Ovary (tissue), 9 donors: ENCODE data around the gene USP20. TPM values are rescaled to one million over a fixed set of nuclear protein-coding genes. Genes with fewer than 3 reads are reported as not detected.

Experiments
- DNase-seq, 5 donors: peaks; one replicate each; pipeline ENCODE4 v3.0.0-alpha.2; 2019 to 2020
- H3K27ac ChIP-seq, 2 donors: fragments of 200-600 bp; one replicate each; pipeline versions ENCODE4 v1.5.1 to v1.8.0; 2019 to 2022
- H3K27me3 ChIP-seq: fragments of 200-600 bp; one replicate; pipeline ENCODE4 v1.8.0; 2022
- H3K36me3 ChIP-seq: fragments of 200-600 bp; sonication (generic); one replicate; pipeline ENCODE4 v1.5.1; 2019
- H3K4me1 ChIP-seq: one replicate; pipeline ENCODE4 v1.8.1; 2013; ENCODE audit warnings: mild to moderate bottlenecking, moderate library complexity; ENCODE audit not compliant: insufficient read depth
- H3K4me3 ChIP-seq: fragments of 200-600 bp; sonication (generic); one replicate; pipeline ENCODE4 v1.5.1; 2017
- H3K9me3 ChIP-seq, 2 donors: fragments of 200-600 bp in 1 of 2; sonication (generic) in 1 of 2; one replicate each; pipeline versions ENCODE4 v1.5.1 to v1.8.1; 2013 to 2019; ENCODE audit warnings: mild to moderate bottlenecking in 1 of 2, moderate library complexity in 1 of 2
- CTCF ChIP-seq, 3 donors: fragments of 450-650 bp in 2 of 3; fragments of 200-600 bp in 1 of 3; IDR thresholded peaks; one replicate each; pipeline versions ENCODE4 v1.5.1 to v1.8.0; 2016 to 2022; ENCODE audit warnings: antibody characterized with exemption in 3 of 3, mild to moderate bottlenecking in 1 of 3
- EP300 ChIP-seq: sonication (generic); formaldehyde crosslinking; IDR thresholded peaks from one replicate; pipeline ENCODE4 v1.6.1; 2017; ENCODE audit warnings: antibody characterized with exemption
- POLR2A ChIP-seq: fragments of 450-650 bp; IDR thresholded peaks from one replicate; pipeline ENCODE4 v1.6.1; 2017; ENCODE audit warnings: antibody characterized with exemption, mild to moderate bottlenecking, moderate library complexity
- WGBS, 3 donors: extraction: QIAGEN DNeasy Blood & Tissue Kit in 1 of 3; methylation state at CpG; one replicate each; pipeline versions ENCODE4 v1.1.5 to v1.1.7; 2013 to 2017; 5-methylcytosine and 5-hydroxymethylcytosine counted together
- intact Hi-C, 4 donors: fragments of 100-400 bp; cut with DNase I; formaldehyde crosslinking; loops; one replicate each; pipeline versions ENCODE4 v1.11.0 to v1.15.1; 2022 to 2023
- polyA plus RNA-seq, 2 donors: library from polyadenylated mRNA; stranded (reverse); fragments of 200-250 nt in 1 of 2; fragments of 350-450 nt in 1 of 2; fragmentation: Illumina TruSeq in 1 of 2; extraction: RNeasy Lipid Tissue Mini Kit (QIAGEN cat#74804) in 1 of 2; gene quantifications; one replicate each; pipeline ENCODE4 v1.2.3, GENCODE V29; 2013 to 2014
- total RNA-seq, 7 donors: library from RNA; depleted of rRNA in 2 of 7; stranded (reverse); fragments of >200 nt in 2 of 7; fragmentation: NEBNext Ultra II Directional in 3 of 7; extraction: Animal tissue kit (Norgen Biotek cat#: 25700) in 3 of 7; gene quantifications; one replicate each; pipeline versions ENCODE4 v1.1.0 to v1.2.4, GENCODE V29; 2016 to 2023
- donor health status: DM: no; HTN: no; CAD: no; lungs with moderate emphysema.
- donor health status: DM: no; HTN: no; CAD: no.
- donor health status: Bipolar disorder and iron deficiency.
- donor health status: DM: yes; HTN: yes; CAD: no.
- donor health status: DM: no; HTN: no; CAD: no.
- donor health status: DM: yes; HTN: yes; CAD: no.

Gene USP20
- total and polyA plus RNA-seq, 9 donors, result 6.8 to 39.8 (median 30.7) TPM

GRCh38 chr9:129895376-129896268 lies 60.4 kb downstream of the USP20 start:
- Histone ChIP-seq H3K4me3 (no peak overlapping the region), H3K27me3 (no peaks in the 10 kb centered on the region), H3K4me1 (no peaks in the 10 kb centered on the region), H3K36me3 (no peaks in the 10 kb centered on the region), H3K27ac (no peak overlapping the region), H3K9me3 (no peaks in the 10 kb centered on the region)
- TF ChIP-seq POLR2A, result no peak
- TF ChIP-seq EP300, result no peak
- TF ChIP-seq CTCF (IDR thresholded peaks at IDR 0.05), result no peak
- WGBS, 3 donors, result 94 to 96% (median 94%) methylated on average over 17 of the region's 17 CpGs
- intact Hi-C loops, result no loop called here
- no peak for DNase-seq

GRCh38 chr9:129897263-129897662 lies 62.0 kb downstream of the USP20 start:
- TF ChIP-seq EP300 (no peak), POLR2A (no peak), CTCF (IDR thresholded peaks at IDR 0.05) (no peak)
- Histone ChIP-seq H3K9me3 (no peaks in the 10 kb centered on the region), H3K27ac (no peak overlapping the region), H3K4me1 (no peaks in the 10 kb centered on the region), H3K36me3 (no peaks in the 10 kb centered on the region), H3K27me3 (no peaks in the 10 kb centered on the region), H3K4me3 (no peak overlapping the region)
- WGBS, 3 donors, result 94 to 96% (median 94%) methylated on average over 6 of the region's 6 CpGs
- intact Hi-C loops, result no loop called here
- no peak for DNase-seq

GRCh38 chr9:129898185-129898584 lies 62.9 kb downstream of the USP20 start:
- H3K4me1 ChIP-seq, result no peaks in the 10 kb centered on the region
- intact Hi-C loops, result no loop called here
- no peaks in the 10 kb centered on the region for H3K27me3 ChIP-seq
- WGBS, 3 donors, result 77 to 86% (median 80%) methylated on average over 8 of the region's 8 CpGs
- no peak for DNase-seq
- H3K9me3 ChIP-seq, result no peaks in the 10 kb centered on the region
- TF ChIP-seq POLR2A (no peak), CTCF (IDR thresholded peaks at IDR 0.05) (no peak), EP300 (no peak)
- H3K4me3 ChIP-seq, result no peak overlapping the region
- no peaks in the 10 kb centered on the region for H3K36me3 ChIP-seq
- H3K27ac ChIP-seq, result no peak overlapping the region

GRCh38 chr9:129899620-129900019 lies 64.4 kb downstream of the USP20 start:
- 88 to 98% (median 93%) methylated on average over 2 of the region's 2 CpGs for WGBS, 3 donors
- DNase-seq, result no peak
- H3K4me3 ChIP-seq, result no peak overlapping the region
- H3K27me3 ChIP-seq, result no peaks in the 10 kb centered on the region
- intact Hi-C loops, result no loop called here
- no peak overlapping the region for H3K27ac ChIP-seq
- TF ChIP-seq CTCF (IDR thresholded peaks at IDR 0.05), result no peak
- TF ChIP-seq POLR2A, result no peak
- TF ChIP-seq EP300, result no peak
- H3K9me3 ChIP-seq, result no peaks in the 10 kb centered on the region
- H3K4me1 ChIP-seq, result no peaks in the 10 kb centered on the region
- no peaks in the 10 kb centered on the region for H3K36me3 ChIP-seq
